ENCODE data around the gene TSPEAR. TPM values are rescaled to one million over a fixed set of nuclear protein-coding genes. Genes with fewer than 3 reads are reported as not detected.
"Not testable (repeated sequence)": the region's sequence is repeated elsewhere in the genome, so short reads cannot be mapped to it uniquely, and the experiment has no call there.

Gene TSPEAR
- total and polyA plus RNA-seq, 2 donors (not counting 1 experiment from before 2014, with no cell fraction given): not detected

- Histone ChIP-seq H3K79me2 (ENCODE audit: control insufficient read depth, insufficient read depth, low read length) (no peaks in the 10 kb centered on the region), H3K27ac (ENCODE audit: low read length in 2 of 2) (no peak overlapping the region), H3K4me2 (replicated peaks; ENCODE audit: low read depth, low read length, poor library complexity, severe bottlenecking) (no peak overlapping the region), H3K9me3 (ENCODE audit: control extremely low read depth in 1 of 3, control insufficient read depth in 2 of 3, insufficient read depth in 1 of 3, low read length in 2 of 3) (peaks cover 0 to 12% (median 4%) of the 10 kb centered on the region in 3 donors), H3K36me3 (replicated peaks in 1 of 2; ENCODE audit: control extremely low read depth in 1 of 2, control insufficient read depth in 1 of 2, extremely low read depth in 1 of 2, insufficient read depth in 2 of 2, low read length in 1 of 2) (no peaks in the 10 kb centered on the region), H3K4me3 (ENCODE audit: control extremely low read depth in 1 of 5, extremely low read depth in 1 of 5, insufficient read depth in 1 of 5, low read depth in 2 of 5, low read length in 4 of 5) (no peak overlapping the region), H4K20me1 (ENCODE audit: control insufficient read depth, insufficient read depth, low read length, poor library complexity, severe bottlenecking) (no peaks in the 10 kb centered on the region), H3K9ac (ENCODE audit: low read length) (no peak overlapping the region), H3K27me3 (replicated peaks in 1 of 4; ENCODE audit: control extremely low read depth in 1 of 4, control insufficient read depth in 3 of 4, insufficient read depth in 4 of 4, low read length in 3 of 4) (peaks cover 0 to 2% (median 0%) of the 10 kb centered on the region in 4 experiments), H2AFZ (ENCODE audit: insufficient read depth, low read depth, low read length, poor library complexity, severe bottlenecking) (no peak overlapping the region), H3K4me1 (ENCODE audit: control insufficient read depth in 2 of 2, insufficient read depth in 2 of 2, low read length in 2 of 2) (no peaks in the 10 kb centered on the region)
- Mint-ChIP-seq H3K4me1 (no peaks in the 10 kb centered on the region), H3K4me3 (no peak overlapping the region), H3K27ac (no peak overlapping the region), H3K9me3 (ENCODE audit: insufficient read depth) (peaks cover 7% of the 10 kb centered on the region), H3K27me3 (peaks cover 3% of the 10 kb centered on the region)
- CTCF ChIA-PET: no interaction called here
- WGBS (ENCODE audit: insufficient coverage): 79% methylated on average over 8 of the region's 8 CpGs
- intact Hi-C loops (cut with micrococcal nuclease): no loop called here
- ATAC-seq (ENCODE audit: low read depth): no peak
- TF ChIP-seq CTCF (IDR thresholded peaks at IDR 0.05): no peak
- POLR2A ChIA-PET: no interaction called here
- DNase-seq: no peak
These were observed 64.2 kb downstream of the TSPEAR start for GRCh38 chr21:44647222-44647552.

- CTCF ChIA-PET; H3K4me2 ChIP-seq (replicated peaks; ENCODE audit: low read depth, low read length, poor library complexity, severe bottlenecking); H3K27me3 Mint-ChIP-seq; H3K9ac ChIP-seq (ENCODE audit: low read length); H3K4me1 Mint-ChIP-seq; H4K20me1 ChIP-seq (ENCODE audit: control insufficient read depth, insufficient read depth, low read length, poor library complexity, severe bottlenecking); ATAC-seq (ENCODE audit: low read depth); H3K27ac Mint-ChIP-seq; H3K27me3 ChIP-seq (replicated peaks in 1 of 4; ENCODE audit: control extremely low read depth in 1 of 4, control insufficient read depth in 3 of 4, insufficient read depth in 4 of 4, low read length in 3 of 4); POLR2A ChIA-PET; H3K36me3 ChIP-seq (replicated peaks in 1 of 2; ENCODE audit: control extremely low read depth in 1 of 2, control insufficient read depth in 1 of 2, extremely low read depth in 1 of 2, insufficient read depth in 2 of 2, low read length in 1 of 2); H3K79me2 ChIP-seq (ENCODE audit: control insufficient read depth, insufficient read depth, low read length); DNase-seq; H3K4me3 Mint-ChIP-seq; H3K4me1 ChIP-seq (ENCODE audit: control insufficient read depth in 2 of 2, insufficient read depth in 2 of 2, low read length in 2 of 2); H3K27ac ChIP-seq (ENCODE audit: low read length in 2 of 2); H3K9me3 Mint-ChIP-seq (ENCODE audit: insufficient read depth); H2AFZ ChIP-seq (ENCODE audit: insufficient read depth, low read depth, low read length, poor library complexity, severe bottlenecking); intact Hi-C loops (cut with micrococcal nuclease); H3K4me3 ChIP-seq (ENCODE audit: control extremely low read depth in 1 of 5, extremely low read depth in 1 of 5, insufficient read depth in 1 of 5, low read depth in 2 of 5, low read length in 4 of 5): not testable (repeated sequence)
- peaks cover 0 to 13% (median 4%) of the 10 kb centered on the region in 3 donors for H3K9me3 ChIP-seq (ENCODE audit: control extremely low read depth in 1 of 3, control insufficient read depth in 2 of 3, insufficient read depth in 1 of 3, low read length in 2 of 3)
- WGBS (ENCODE audit: insufficient coverage): 79% methylated on average over 21 of the region's 21 CpGs
These were observed 64.8 kb downstream of the TSPEAR start, which contains the start of gene KRTAP10-11 for GRCh38 chr21:44646366-44647221. Gene KRTAP10-11, plus strand, starts transcription at chr21:44646414. Its CDS starts 45 bp downstream, at chr21:44646459.

Data from B cell (primary cell).